GM12891 (cell line): ENCODE results near the gene U2SURP.

Experiments
- PAX5 ChIP-seq: IDR thresholded peaks from 2 replicates; pipeline ENCODE4 v1.6.1; 2011; ENCODE audit warnings: low read length, moderate library complexity, mild to moderate bottlenecking; ENCODE audit not compliant: insufficient read depth, severe bottlenecking
- POLR2A ChIP-seq: IDR thresholded peaks from 2 replicates; pipeline ENCODE4 v1.6.1; 2011; ENCODE audit warnings: low read depth, low read length, control low read depth
- POLR2AphosphoS5 ChIP-seq: IDR thresholded peaks from 2 replicates; pipeline ENCODE4 v1.6.1; 2011; ENCODE audit warnings: low read depth, low read length, control low read depth
- POU2F2 ChIP-seq: IDR thresholded peaks from 2 replicates; pipeline ENCODE4 v1.6.1; 2011; ENCODE audit warnings: low read depth, mild to moderate bottlenecking, control low read depth, low read length, moderate library complexity
- TAF1 ChIP-seq: IDR thresholded peaks from 2 replicates; pipeline ENCODE4 v1.6.1; 2011; ENCODE audit warnings: low read depth, low read length, control low read depth

DNA sequence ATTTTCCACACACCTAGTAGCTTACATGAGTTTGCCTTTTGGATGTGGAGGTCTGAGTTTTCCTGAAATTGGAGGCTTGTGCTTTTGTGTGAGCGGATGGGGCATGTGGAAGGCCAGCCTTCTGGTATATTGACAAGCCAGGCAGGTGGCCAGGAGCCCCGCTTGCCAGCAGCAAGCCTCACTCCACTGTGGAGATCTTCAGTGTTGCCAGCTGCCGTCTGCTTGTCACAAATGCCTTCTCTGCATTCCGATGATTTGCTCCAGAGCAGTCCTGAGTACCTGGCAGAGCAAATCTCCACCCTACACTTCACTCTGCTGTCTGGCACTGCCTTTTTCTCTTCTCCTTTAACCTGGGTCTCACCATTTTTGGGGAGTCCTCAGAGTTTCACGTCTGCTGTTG lies 89.1 kb downstream of the U2SURP start:
- no peak for TF ChIP-seq TAF1
- no peak for TF ChIP-seq POLR2A
- no peak for TF ChIP-seq POLR2AphosphoS5
- no peak for TF ChIP-seq PAX5
- TF ChIP-seq POU2F2, result no peak
